Spleen (tissue), 7 donors: ENCODE results near the gene AKR1B1.

ENCODE experiments used
- POLR2AphosphoS5 ChIP-seq, 3 donors: sonication (generic); formaldehyde crosslinking; IDR thresholded peaks; one replicate each; pipeline ENCODE4 v1.5.1; 2017; ENCODE audit warnings: antibody characterized with exemption in 3 of 3
- TF ChIP-seq, protein P1 (sequence below), 11 experiments: fragments of 200-600 bp in 7 of 11; fragments of 450-650 bp in 4 of 11; sonication (generic) in 4 of 11; IDR thresholded peaks in 8 of 11; conservative IDR thresholded peaks in 3 of 11; 1 replicate in 7 of 11; 2 replicates in 4 of 11; pipeline versions ENCODE4 v1.4.0 to v1.8.0; 2016 to 2021; ENCODE audit warnings: antibody characterized with exemption in 11 of 11, inconsistent platforms in 4 of 11, mild to moderate bottlenecking in 1 of 11
- donor health status: DM: no; HTN: no; CAD: no; lungs with moderate emphysema.
- donor health status: DM: no; HTN: no; CAD: no.
- donor health status: DM: no; HTN: no; CAD: no.

DNA sequence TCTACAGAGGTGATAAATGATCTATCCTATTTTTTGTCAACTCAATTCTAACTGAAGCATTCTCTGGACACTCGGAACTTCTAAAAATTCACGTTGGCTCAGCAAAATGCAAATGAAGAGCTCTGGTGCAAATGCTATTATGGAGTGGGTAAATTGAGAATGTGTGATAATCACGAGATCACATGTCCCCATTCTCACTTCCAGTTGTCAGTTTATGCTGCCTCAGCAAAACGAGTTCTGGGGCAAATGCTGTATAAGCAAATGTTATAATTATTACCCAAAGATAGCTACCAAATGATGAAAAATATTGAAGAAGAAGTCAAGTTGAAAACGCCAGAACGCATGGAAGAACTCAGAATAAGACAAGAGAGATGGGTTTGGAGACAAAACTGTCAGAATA is 29.4 kb downstream of the AKR1B1 start:
- no peak for TF ChIP-seq POLR2AphosphoS5 (IDR thresholded peaks at IDR 0.05)
- TF ChIP-seq, protein P1, sequence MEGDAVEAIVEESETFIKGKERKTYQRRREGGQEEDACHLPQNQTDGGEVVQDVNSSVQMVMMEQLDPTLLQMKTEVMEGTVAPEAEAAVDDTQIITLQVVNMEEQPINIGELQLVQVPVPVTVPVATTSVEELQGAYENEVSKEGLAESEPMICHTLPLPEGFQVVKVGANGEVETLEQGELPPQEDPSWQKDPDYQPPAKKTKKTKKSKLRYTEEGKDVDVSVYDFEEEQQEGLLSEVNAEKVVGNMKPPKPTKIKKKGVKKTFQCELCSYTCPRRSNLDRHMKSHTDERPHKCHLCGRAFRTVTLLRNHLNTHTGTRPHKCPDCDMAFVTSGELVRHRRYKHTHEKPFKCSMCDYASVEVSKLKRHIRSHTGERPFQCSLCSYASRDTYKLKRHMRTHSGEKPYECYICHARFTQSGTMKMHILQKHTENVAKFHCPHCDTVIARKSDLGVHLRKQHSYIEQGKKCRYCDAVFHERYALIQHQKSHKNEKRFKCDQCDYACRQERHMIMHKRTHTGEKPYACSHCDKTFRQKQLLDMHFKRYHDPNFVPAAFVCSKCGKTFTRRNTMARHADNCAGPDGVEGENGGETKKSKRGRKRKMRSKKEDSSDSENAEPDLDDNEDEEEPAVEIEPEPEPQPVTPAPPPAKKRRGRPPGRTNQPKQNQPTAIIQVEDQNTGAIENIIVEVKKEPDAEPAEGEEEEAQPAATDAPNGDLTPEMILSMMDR (IDR thresholded peaks at IDR 0.05 in 8 of 11, conservative IDR thresholded peaks at IDR 0.05 in 3 of 11), result no peak
